A673 (cell line): Measurements from ENCODE around the gene KAT8.

ENCODE experiments used
- EZH2 ChIP-seq: fragments of 200-600 bp; sonication (generic); IDR thresholded peaks from 2 replicates; pipeline ENCODE4 v1.6.1; 2017; ENCODE audit warnings: borderline replicate concordance, low read depth, mild to moderate bottlenecking, mixed read lengths, antibody characterized with exemption, low read length; ENCODE audit not compliant: poor library complexity, severe bottlenecking
- TF ChIP-seq, protein P1 (sequence below): fragments of 300-800, 200-600 bp; sonication (generic); conservative IDR thresholded peaks from 2 replicates; pipeline ENCODE4 v1.5.1; 2017; ENCODE audit warnings: low read depth, mild to moderate bottlenecking, antibody characterized with exemption, low read length, moderate library complexity, mixed read lengths

DNA sequence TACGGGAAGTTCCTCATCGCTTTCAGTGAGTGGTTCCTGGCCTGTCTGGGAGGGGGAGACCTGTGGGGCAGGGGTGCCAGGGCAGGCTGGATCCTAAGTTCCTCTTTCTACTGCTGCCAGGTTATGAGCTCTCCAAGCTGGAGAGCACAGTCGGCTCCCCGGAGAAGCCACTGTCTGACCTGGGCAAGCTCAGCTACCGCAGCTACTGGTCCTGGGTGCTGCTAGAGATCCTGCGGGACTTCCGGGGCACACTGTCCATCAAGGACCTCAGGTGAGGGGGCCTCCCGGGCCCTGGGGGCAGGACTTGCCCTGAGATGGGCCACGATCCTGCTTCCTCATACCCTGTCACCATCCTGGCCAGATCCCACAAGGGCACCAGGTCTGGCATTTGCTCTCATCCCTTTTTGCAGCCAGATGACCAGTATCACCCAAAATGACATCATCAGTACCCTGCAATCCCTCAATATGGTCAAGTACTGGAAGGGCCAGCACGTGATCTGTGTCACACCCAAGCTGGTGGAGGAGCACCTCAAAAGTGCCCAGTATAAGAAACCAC is 12.9 kb downstream of the KAT8 start:
- TF ChIP-seq, protein P1, sequence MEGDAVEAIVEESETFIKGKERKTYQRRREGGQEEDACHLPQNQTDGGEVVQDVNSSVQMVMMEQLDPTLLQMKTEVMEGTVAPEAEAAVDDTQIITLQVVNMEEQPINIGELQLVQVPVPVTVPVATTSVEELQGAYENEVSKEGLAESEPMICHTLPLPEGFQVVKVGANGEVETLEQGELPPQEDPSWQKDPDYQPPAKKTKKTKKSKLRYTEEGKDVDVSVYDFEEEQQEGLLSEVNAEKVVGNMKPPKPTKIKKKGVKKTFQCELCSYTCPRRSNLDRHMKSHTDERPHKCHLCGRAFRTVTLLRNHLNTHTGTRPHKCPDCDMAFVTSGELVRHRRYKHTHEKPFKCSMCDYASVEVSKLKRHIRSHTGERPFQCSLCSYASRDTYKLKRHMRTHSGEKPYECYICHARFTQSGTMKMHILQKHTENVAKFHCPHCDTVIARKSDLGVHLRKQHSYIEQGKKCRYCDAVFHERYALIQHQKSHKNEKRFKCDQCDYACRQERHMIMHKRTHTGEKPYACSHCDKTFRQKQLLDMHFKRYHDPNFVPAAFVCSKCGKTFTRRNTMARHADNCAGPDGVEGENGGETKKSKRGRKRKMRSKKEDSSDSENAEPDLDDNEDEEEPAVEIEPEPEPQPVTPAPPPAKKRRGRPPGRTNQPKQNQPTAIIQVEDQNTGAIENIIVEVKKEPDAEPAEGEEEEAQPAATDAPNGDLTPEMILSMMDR = no peak
- TF ChIP-seq EZH2 = no peak
